GM12892 (cell line): ENCODE data around the gene GALNT18.

Experiments used
- DNase-seq: peaks from one replicate; pipeline ENCODE4 v3.0.0; 2011; ENCODE audit not compliant: insufficient read length
- FAIRE-seq: peaks from 2 replicates; lab custom pipeline; 2011; peaks lifted over from hg19 to GRCh38; lab: Jason Lieb, UNC
- POLR2A ChIP-seq: IDR thresholded peaks from 2 replicates; pipeline ENCODE4 v1.6.1; 2011; ENCODE audit warnings: low read depth, low read length, control low read depth
- POLR2AphosphoS5 ChIP-seq: IDR thresholded peaks from 2 replicates; pipeline ENCODE4 v1.6.1; 2011; ENCODE audit warnings: low read depth, low read length, control low read depth
- TAF1 ChIP-seq: IDR thresholded peaks from 2 replicates; pipeline ENCODE4 v1.6.1; 2011; ENCODE audit warnings: low read depth, mild to moderate bottlenecking, control low read depth, low read length, borderline replicate concordance

GALNT18 gene

DNA sequence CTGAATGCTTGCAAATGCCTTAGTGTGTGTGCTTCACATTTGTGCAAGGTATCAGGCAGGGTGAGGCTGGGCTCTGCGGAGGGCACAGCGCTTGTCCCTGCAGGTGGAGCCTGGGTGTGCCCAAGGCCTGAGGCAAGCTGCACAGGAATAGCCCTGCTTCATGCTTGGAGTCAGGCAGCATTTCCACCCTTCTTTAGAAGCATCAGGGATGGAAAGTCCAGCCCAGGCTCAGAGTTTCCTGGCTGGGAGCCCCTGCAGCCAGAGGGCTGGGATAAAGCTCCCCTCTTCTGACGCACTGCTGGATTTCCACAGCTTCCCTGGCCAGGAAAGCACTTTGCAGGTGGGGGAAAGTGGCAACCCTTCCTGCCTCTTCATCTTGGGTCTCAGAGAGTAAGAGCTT, 63.4 kb downstream of the GALNT18 start:
- no peak for TF ChIP-seq TAF1
- no peak for TF ChIP-seq POLR2AphosphoS5
- no peak for TF ChIP-seq POLR2A
- FAIRE-seq, result no peak

DNA sequence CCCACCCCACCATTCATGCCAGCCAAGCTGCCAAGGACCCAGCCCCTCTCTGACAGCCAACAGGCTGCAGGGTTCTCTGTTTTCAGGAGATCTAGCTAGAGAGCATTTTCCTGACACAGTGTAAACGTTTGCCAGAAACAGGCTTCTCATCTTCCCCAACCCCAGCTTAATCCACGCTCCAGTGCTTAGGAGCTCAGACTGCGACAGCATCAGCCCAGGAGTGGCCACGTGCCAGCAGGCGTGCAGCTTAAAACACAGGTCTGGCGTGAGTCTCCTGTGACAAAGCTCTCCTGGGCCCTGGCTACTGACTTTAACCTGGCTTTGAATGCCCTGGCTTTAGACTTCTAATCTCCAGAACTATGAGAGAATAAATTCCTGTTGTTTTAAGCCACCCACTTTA, 66.6 kb downstream of the GALNT18 start:
- DNase-seq (no peak), FAIRE-seq (no peak)
- TF ChIP-seq POLR2AphosphoS5 (no peak), TAF1 (no peak), POLR2A (no peak)

More for the DNA sequence above, 63.4 kb downstream of the GALNT18 start:
- DNase-seq, result no peak

DNA sequence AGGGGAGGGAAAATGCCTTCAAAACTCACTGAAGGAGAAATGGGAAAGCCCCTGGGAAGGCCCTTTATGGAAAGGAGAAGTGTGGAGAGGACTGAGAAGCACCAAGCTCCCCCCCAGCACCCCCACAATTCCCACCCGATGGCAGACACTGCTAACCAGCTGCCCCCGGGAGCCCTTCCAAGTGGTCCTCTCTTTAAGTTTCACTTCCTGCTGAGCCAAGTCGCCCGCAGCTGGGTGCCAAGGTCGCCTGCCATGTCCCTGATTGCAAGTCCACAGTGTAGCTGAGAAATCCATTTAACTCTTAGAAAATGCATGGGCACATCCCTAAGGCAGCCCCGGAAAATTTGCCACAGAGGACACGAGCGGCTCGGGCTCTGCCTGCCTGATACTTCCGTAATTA, 68.2 kb downstream of the GALNT18 start:
- FAIRE-seq (no peak), DNase-seq (no peak)
- TF ChIP-seq POLR2AphosphoS5 (no peak), TAF1 (no peak), POLR2A (no peak)

DNA sequence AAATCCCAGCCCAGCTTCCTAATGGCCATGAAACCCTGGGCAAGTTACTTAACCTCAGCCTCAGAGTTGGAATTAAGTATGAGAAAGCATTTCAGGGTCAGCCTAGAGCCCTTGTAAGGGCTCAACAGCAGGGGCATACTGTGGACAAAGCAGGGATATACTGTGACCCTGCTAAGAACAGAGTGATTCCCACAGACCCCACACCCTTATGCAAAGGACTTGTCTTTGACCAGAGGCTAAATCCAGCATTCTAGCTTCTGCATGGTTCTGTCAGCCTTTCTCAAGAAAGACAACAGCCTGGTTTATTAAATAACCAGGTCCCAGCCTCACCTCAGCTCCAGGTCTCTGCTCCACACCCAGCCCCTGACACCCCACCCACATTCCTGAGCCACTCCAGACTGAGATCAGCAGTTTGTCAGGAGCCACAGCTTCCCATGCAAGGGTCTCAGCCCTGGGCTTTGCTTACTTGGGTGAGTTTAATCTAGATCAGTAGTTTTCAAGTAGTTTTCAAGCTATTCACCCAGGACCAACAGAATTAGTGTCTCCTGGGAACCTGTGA, 69.2 kb downstream of the GALNT18 start:
- FAIRE-seq, result no peak
- TF ChIP-seq TAF1, result no peak
- no peak for TF ChIP-seq POLR2AphosphoS5
- TF ChIP-seq POLR2A, result no peak
- no peak for DNase-seq

DNA sequence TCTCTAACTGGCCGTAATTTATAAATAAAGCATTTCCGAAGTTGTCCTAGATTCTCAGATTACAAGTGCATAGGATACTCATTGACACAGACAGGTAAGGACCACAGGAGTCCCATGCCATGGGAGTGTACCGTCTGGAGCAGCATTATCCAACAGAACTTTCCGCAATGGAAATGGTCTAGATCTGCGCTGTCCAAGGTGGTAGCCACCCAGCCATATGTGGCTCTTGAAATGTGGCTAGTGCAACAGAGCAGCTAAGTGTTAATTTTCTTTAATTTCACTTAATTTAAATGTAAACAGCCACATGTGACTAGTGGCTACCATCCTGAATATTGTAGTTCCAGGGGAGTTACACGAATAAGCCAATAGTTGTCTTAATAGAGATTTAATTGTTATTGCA, 71.3 kb downstream of the GALNT18 start:
- FAIRE-seq (no peak), DNase-seq (no peak)
- TF ChIP-seq TAF1 (no peak), POLR2A (no peak), POLR2AphosphoS5 (no peak)

DNA sequence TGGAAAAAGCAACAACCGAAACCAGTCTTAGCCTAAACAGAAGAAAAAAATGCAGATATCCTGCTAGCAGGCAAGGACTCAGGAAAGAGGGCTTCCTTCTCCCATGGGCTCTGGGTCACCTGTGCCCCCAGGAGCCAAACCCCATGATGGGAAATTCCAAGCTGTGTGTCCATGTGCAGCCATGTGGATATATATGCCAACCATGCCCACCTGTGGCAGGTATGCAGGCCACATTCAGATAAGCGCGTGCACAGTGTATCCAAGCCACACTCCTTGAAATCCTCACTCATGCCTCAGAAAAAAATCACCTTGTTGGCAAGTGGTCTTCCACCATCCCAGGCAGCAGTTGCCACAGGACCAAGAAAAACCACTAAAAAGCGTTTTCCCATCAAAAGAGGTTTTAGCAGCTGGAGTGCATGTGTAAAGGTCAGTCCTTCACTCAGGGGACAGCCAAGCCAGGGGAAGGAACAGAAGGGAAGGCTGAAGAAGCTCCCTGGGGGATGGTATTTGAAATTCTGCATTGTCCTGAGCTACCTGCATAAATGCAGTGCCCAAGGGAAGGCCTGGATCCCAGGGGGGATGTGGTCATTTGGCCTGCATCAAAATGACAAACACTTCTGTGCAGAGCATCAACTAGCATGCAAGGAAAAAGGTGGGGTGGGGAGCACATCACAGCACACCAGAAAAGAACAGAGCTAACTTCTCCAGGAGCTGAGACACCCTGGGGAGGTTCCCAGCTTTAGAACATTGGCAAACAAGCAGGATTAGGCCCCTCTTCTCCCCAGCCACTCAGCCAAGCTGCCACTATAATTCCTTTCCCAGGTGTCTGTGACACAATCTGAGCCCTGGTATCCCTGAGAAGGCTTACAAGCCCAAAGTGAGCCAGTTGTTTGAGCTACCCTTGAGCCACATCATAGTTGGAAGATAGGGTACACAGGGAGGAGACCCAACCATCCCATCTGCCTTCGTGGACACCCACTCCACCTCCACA, 76.2 kb downstream of the GALNT18 start:
- no peak for FAIRE-seq
- no peak for DNase-seq
- TF ChIP-seq TAF1, result no peak
- no peak for TF ChIP-seq POLR2A

DNA sequence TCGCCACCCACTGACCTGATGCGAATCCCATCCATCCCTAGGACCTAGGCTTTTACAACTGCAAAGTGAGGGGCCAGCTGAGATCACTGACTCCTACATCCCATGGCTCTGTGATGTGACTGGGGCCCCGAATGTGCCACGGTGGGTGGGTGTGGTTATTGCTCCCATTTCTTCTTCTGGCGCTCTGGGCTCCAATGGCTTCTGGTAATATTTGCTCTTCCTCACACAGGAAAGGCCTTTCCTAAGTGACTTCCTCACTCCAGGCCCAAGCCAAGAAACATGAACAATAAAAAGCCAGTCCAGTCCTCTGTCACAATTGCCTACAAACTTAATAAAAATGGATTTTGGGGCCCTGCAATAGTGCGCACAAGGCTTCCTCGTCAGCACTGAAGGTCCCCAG, 78.1 kb downstream of the GALNT18 start:
- TF ChIP-seq POLR2A, result no peak
- TF ChIP-seq TAF1, result no peak
- no peak for TF ChIP-seq POLR2AphosphoS5
- FAIRE-seq, result no peak
- DNase-seq, result no peak

GRCh38 chr11:11540157-11540556, 81.6 kb downstream of the GALNT18 start:
- FAIRE-seq, result no peak
- no peak for TF ChIP-seq POLR2A
- no peak for TF ChIP-seq POLR2AphosphoS5
- no peak for TF ChIP-seq TAF1
- DNase-seq, result no peak

GRCh38 chr11:11538277-11538960, 83.4 kb downstream of the GALNT18 start:
- no peak for DNase-seq
- FAIRE-seq, result no peak
- TF ChIP-seq POLR2A (no peak), TAF1 (no peak), POLR2AphosphoS5 (no peak)

GRCh38 chr11:11537871-11538270, 83.9 kb downstream of the GALNT18 start:
- TF ChIP-seq POLR2AphosphoS5, result no peak
- no peak for TF ChIP-seq POLR2A
- TF ChIP-seq TAF1, result no peak
- FAIRE-seq (no peak), DNase-seq (no peak)

DNA sequence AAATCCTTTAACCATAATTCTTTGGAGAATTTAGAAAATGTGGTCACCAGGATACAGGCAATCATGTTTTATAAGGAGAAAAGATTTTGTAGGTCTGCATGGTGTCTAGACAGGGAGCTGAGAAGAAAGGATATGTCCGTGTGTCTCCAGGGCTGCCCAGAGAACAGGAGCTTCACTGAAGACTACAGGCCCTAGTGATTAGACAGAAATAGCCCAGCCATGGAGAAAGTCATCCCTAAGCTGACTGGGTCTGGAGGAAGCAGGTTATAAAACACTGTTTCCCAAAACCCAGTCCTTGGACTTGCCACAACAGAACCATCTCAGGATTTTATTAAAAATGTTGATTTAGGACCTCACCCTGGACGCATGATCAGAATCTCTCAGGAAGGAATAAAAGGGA, 84.4 kb downstream of the GALNT18 start:
- no peak for TF ChIP-seq POLR2AphosphoS5
- DNase-seq, result no peak
- no peak for FAIRE-seq

DNA sequence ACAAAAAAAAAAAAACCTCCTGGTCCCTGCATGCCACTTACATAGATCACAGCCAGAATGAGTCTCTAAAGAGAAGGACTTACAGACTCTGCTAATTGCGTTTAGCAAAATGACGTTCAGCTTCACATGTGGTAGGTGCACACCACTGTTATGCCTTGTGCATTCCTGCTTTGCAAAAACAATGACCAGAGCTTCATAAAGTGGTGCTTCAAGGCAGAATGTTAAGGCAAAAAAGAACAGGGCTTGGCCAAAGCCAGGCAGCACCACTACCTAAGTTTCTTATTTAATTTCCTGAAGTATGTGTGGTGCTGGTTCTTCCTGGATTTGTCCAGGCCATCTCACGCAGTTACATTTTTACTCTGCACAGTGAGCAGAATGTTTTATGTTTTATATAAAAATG, 85.2 kb downstream of the GALNT18 start:
- TF ChIP-seq TAF1 (no peak), POLR2AphosphoS5 (no peak), POLR2A (no peak)
- DNase-seq (no peak), FAIRE-seq (no peak)
